ENCODE data around the gene NKAP.

DNA sequence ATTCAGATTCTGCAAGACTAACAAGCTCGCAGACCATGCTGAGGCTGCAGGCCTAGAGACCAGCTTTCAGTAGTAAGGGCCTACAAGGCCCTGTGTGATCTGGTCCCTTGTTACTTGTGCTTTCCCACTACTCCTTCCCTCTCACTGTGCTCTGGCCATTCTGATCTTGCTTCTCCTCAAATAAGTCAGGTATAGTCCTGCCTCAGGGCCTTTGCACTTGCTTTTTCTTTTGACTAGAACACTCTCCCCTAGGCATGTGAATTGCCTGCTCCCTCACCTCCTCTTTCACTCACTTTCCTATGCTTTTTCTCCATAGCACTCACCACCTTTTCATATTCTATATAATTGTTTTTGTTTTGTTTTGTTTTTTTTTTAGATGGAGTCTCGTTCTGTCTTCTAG lies 25.7 kb downstream of the NKAP start:
- TF ChIP-seq, protein P1, sequence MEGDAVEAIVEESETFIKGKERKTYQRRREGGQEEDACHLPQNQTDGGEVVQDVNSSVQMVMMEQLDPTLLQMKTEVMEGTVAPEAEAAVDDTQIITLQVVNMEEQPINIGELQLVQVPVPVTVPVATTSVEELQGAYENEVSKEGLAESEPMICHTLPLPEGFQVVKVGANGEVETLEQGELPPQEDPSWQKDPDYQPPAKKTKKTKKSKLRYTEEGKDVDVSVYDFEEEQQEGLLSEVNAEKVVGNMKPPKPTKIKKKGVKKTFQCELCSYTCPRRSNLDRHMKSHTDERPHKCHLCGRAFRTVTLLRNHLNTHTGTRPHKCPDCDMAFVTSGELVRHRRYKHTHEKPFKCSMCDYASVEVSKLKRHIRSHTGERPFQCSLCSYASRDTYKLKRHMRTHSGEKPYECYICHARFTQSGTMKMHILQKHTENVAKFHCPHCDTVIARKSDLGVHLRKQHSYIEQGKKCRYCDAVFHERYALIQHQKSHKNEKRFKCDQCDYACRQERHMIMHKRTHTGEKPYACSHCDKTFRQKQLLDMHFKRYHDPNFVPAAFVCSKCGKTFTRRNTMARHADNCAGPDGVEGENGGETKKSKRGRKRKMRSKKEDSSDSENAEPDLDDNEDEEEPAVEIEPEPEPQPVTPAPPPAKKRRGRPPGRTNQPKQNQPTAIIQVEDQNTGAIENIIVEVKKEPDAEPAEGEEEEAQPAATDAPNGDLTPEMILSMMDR (IDR thresholded peaks at IDR 0.05), result no peak
- TF ChIP-seq EP300 (IDR thresholded peaks at IDR 0.05) (no peak), POLR2A (IDR thresholded peaks at IDR 0.05) (no peak), POLR2AphosphoS5 (IDR thresholded peaks at IDR 0.05) (no peak)

Data from gastroesophageal sphincter (tissue), 3 donors.